HG03439 (cell line): ENCODE results near the gene ERBB4.

Source experiments
- ATAC-seq: cut with Tn5 transposase; IDR thresholded peaks from one replicate; pipeline ENCODE4 v1.9.1; 2021; ENCODE audit warnings: mild to moderate bottlenecking, moderate library complexity; ENCODE audit not compliant: unreplicated experiment

ERBB4 gene

DNA sequence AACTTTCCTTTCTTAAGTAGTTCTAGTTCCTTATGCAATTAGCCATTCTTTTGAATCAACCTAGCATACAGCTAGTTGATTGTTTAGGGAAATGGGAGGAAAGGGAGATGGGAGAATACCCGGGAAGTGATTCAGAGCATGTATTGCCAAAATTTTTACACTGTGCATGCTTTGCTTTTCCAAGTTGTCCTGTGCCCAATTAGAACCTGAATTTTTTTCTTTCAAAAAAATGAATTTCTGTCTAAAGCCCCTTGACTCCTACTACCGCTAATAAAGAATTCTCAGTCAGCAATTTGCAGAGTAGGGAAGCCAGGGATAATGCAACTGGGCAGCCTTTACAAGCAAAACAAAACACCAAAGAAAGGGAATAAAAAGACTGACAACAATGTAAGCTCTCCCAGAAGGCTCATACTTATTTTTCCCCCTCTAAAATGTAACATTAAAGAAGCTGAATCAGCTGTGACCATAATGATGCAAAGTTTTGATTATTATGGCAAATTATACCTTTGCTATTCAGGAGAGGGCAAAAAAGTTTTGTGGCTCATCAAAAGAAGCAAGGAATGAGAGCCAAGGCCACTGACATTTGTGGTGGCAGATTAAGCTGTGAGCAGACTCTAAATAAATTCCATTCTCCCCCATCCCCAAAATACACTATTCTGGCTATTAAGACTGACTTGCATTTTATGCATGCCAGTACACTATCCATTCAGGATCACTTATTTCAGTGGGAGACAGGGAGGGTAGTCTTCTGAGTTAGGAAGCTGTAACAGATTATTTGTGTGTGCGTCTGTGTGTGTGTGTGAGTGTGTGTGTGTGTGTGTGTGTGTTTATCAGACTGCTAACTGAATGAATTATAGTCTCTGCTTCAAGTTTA is 174.3 kb downstream of the ERBB4 start:
- ATAC-seq, result no peak

DNA sequence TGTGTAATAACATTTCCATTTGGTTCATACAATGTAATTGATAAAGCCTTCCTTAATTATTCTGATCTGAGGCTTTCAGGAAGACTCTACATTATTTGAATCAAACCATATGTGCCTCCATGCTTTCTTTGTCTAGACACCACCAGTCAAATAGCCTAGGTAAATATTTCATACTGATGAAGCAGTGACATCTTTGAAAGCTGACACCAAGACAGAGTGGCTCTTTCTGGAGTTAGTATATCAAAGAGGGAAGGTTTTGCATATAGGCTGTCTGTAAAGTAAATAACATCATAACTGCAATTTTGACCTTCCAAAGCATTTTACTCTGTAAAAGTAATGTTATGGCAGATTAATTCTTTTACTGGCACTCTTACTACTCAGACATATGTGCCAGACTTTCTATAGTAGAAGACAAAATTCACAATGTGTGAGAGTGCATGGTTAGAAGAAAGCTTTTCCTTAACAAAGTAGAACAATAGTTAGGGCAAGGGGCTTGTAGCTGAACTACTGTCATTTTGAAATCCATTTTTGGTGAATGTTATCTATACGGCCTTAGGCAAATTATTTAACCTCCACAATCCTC is 177.3 kb downstream of the ERBB4 start:
- no peak for ATAC-seq

- ATAC-seq, result no peak
Measured at GRCh38 chr2:212360068-212360460, 178.5 kb downstream of the ERBB4 start.

DNA sequence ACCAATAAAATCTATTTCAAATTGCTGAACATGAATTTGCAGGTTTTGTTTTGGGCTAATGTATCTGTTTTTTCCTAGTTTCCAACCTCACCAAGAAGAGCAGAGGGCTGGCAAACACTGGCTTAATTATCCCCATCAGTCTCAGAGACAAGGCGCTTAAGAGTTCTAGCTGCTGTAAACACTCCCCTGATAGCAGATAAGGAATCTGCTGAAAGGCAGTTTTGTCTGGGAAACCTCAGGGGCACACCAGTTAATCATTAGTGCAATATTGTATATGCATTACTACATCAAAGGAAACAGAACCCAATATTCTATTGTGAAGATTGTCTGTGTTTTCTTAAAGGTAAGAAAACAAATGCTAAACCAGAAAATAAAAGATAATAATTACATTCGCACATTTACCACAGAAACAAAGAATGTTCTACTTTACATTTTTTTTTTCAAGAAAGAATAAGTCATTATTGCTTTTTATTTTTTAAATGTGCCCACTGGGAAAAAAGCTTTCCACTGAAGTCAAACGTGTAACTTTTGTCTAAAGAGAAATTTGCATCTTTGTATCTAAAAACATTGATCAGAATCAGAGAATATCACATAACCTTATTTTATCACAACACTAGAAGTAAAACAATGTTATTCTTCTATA is 179.1 kb downstream of the ERBB4 start:
- no peak for ATAC-seq

GRCh38 chr2:212357606-212358005 is 181.0 kb downstream of the ERBB4 start:
- no peak for ATAC-seq

GRCh38 chr2:212354382-212354781 is 184.2 kb downstream of the ERBB4 start:
- ATAC-seq, result no peak

DNA sequence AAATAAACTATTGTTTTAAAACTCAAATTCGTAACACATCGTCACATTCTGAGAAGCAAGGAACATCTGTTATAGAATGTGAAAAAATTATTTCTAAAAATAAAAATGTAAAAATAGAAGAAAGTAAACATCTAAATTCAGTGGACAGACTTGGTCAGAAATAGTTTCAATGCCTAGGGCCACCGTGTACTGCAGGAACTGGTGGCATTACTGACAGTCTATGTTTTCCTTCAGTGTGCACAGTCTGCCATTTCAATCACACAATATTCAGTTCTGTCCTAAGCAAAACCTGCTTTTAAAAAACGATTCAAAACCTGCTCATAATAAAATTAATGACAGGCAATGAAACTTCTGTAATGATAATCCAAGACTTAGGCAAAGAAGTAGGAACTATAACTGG is 190.1 kb downstream of the ERBB4 start:
- ATAC-seq, result no peak

DNA sequence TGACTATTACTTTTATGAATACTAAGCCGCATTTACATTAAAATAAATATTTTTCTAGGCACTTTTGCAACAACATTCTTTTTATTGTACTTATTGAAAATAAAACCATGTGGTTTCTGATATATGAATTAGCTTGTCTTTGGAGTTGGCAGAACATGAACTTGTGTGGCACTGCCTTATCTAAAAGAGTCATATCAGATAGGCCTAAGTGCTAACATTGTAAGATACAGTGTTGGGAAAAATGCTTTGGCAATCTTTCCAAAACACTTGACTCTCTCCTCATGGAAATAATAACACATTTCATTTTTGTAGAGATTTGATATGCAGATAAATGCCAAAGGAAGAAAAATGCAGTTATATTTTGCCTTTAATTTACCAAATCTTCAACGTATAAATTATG is 191.7 kb downstream of the ERBB4 start:
- ATAC-seq, result no peak

DNA sequence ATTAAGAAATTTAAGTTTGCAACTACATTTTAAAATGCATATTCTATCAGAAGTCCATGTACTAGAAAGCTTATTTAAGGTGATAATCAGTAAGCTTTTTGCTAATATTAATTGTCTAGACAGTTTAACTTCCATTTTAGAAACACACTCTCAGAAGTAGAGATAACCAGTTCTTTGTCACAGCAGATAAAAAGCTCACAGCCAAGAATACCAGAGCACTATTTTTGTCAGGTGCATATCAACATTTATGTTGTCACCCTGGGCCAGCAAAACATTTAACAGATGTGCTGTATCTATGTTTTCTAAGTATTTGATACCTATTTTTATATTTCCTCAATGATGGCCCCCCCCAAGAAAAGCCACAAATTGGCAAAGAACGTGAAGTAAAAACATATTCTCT is 192.6 kb downstream of the ERBB4 start:
- ATAC-seq, result no peak

DNA sequence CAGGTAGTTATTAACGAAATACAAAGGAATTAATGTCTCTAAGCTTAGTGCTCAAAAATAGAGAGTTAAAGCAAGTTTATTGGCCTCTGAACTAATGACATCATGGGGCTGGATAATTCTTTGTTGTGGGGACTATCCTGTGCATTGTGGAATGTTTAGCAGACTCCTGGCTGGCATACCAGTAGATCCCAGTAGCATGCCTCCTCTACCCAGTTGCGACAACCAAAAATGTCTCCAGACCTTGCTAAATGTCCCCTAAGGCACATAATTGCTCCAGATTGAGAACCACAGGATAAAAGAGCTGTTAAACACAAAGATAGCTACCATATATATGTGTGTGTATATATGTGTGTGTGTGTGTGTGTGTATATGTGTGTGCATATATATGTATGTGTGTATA is 194.5 kb downstream of the ERBB4 start:
- ATAC-seq, result no peak

- ATAC-seq, result no peak
Measured at GRCh38 chr2:212343167-212343566, 195.4 kb downstream of the ERBB4 start.

DNA sequence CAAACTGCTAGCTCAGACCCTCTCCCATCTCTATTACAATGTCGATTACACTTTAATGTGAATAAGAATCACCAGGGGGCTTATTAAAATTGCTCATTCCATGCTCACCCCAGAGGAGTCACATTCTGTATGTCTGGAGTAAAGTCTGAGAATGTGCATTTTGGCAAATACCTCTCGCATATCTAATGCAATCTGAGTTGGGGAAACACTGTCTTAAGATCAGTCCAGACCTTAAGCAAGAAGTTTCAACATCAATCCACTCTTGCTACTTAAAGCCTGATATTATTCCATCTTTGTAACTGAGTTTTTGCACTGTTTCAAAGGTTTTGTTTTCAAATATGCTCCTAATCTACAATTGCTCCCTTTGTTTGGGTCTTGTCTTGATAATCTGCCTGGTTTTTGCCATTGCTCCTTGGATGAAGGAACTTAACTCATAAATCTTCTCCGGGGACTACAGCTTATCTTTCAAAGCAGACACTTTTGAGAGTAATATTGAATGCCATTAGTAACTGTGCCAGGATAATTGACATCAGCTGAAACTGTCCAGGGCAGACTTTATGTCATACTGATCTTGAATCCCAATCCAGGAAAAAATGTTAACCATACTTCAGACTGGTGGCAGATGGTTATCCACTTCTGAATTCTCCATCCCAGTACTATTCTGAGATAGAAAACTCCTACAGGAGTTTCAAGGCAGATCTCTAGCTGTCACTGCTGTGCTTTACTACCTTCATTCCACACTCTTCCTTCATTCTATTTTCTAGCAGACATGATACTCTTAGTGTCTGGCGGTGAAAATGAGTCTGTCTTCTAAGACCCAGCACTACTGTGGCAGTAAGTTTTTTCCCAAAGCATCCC is 200.9 kb downstream of the ERBB4 start:
- ATAC-seq, result no peak

- no peak for ATAC-seq
Measured at GRCh38 chr2:212337036-212337435, 201.6 kb downstream of the ERBB4 start.

GRCh38 chr2:212330263-212330662 is 208.3 kb downstream of the ERBB4 start:
- ATAC-seq, result no peak

GRCh38 chr2:212328712-212329496 is 209.7 kb downstream of the ERBB4 start:
- no peak for ATAC-seq

GRCh38 chr2:212328136-212328535 is 210.5 kb downstream of the ERBB4 start:
- ATAC-seq, result no peak

DNA sequence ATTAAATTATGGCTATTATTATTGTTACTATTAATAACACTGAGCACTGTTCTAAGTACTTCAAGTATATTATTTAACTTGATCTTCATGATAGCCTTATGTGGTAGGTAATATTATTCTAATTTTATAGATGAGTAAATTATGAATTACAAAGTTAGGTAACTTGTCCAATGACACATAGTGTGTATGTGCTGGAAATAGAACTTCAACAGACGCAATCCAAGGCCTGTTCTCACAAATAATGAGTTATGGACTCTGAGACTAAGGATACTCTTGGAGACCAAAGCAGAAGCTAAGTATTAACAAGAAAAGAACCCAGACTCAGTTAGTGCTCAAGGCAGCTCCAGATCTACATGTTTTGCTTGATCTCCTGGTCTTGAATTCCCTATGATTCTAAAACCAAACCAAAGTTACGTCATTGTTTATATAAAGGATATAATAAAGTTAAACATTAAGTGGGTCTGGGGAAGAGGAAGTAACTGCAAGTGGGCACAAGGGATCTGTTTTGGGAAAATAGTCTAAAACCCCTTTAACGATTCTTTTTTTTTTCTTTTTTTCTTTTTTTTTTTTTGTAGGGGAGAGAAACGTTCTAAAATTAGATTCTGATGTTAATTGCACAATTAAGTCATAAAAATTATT is 211.3 kb downstream of the ERBB4 start:
- no peak for ATAC-seq

GRCh38 chr2:212318636-212319035 is 220.0 kb downstream of the ERBB4 start:
- ATAC-seq, result no peak

DNA sequence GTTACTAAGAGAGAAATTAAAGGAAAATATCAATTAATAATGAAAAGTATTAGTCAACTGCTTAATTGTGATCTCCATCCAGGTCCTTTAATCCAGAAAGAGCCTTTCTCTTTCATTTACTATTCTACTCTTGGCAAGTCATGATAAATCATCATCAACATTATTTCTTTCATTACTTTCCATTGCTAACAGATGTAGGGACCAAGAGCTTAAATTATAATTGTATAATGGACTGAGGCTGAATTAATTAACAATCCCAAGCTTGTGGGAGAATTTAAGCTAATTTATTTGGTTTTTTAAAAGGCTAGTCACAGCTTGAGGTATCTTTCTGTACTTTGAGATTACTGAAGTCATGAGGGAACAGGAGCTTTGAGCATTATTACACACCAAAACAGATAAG is 223.9 kb downstream of the ERBB4 start:
- ATAC-seq, result no peak
